ENCODE data around the gene CRNKL1.

Gene CRNKL1

DNA sequence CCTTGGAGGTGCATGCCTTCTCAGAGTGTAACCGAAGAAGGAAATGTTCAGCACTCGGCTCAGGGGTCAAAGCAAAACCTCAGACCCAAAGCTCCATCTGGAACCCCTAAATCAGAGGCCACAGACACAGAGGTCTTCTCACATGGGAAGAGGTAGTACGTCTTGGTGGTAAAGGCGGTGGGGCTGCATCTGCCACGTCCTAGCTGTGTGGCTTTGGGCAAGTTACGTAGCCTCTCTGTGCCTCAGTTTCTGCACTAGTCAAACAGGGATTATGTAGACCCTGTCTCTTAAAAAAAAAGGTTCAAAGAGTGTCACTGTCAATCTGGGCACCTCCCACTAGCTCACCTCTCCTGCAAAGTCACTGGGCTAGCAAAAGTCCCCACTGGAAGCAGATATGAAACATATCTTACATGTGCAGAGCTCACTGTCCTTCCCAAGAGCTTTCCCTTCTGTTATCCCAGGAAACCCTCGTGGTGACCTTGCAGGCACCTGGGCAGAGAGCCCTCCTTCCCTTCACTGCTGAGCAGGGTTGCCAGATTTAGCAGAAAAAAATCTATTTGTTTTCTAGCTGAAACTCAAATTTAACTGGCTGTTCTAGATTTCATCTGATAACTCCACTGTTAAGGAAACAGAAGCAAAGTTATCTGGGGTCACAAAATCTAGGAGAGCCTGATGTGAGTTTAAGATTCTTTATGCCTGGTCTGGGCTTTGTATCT lies 53.1 kb downstream of the CRNKL1 start:
- Histone ChIP-seq H3K9me3 (ENCODE audit: control insufficient read depth in 2 of 2, low read length in 2 of 2) (no peaks in the 10 kb centered on the region), H3K27ac (ENCODE audit: low read depth in 2 of 2, low read length in 2 of 2) (peak overlapping the region in 1 of 2 donors; percentile 24), H3K36me3 (ENCODE audit: control insufficient read depth in 2 of 2, insufficient read depth in 2 of 2, low read length in 2 of 2) (peaks cover 48 to 56% of the 10 kb centered on the region in 2 donors), H3K4me3 (ENCODE audit: low read length in 2 of 2) (no peak overlapping the region), H3K27me3 (ENCODE audit: control insufficient read depth in 2 of 2, insufficient read depth in 2 of 2, low read length in 2 of 2) (no peaks in the 10 kb centered on the region), H3K4me1 (ENCODE audit: control insufficient read depth in 2 of 2, insufficient read depth in 2 of 2, low read length in 2 of 2) (peaks cover 6 to 8% of the 10 kb centered on the region in 2 donors), H3K9ac (ENCODE audit: low read depth in 1 of 2, low read length in 2 of 2) (no peak overlapping the region)

DNA sequence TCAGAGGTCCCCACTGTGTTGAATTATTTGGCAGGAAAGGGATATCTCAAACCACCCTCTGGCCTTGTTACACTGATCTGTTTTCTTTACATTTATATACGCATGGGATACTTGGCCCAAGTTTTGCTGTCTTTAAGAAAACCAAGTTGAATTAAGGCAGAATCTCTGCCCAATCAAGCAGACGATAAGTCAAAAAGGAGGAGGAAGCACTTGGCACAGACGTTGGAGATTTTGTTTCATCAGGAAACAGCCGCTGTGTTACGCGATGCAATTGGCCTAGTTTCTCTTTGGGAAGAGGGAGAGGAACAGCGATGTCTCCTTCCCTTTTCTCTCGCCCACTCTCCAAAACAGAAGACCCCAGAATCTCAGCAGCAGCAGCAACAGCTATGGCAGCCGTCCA lies 55.3 kb downstream of the CRNKL1 start:
- Histone ChIP-seq H3K9ac (ENCODE audit: low read depth in 1 of 2, low read length in 2 of 2) (no peak overlapping the region), H3K36me3 (ENCODE audit: control insufficient read depth in 2 of 2, insufficient read depth in 2 of 2, low read length in 2 of 2) (peaks cover 50 to 60% of the 10 kb centered on the region in 2 donors), H3K4me3 (ENCODE audit: low read length in 2 of 2) (no peak overlapping the region), H3K4me1 (ENCODE audit: control insufficient read depth in 2 of 2, insufficient read depth in 2 of 2, low read length in 2 of 2) (peaks cover 6 to 11% of the 10 kb centered on the region in 2 donors), H3K27me3 (ENCODE audit: control insufficient read depth in 2 of 2, insufficient read depth in 2 of 2, low read length in 2 of 2) (no peaks in the 10 kb centered on the region), H3K27ac (ENCODE audit: low read depth in 2 of 2, low read length in 2 of 2) (peak overlapping the region in 1 of 2 donors; percentile 11), H3K9me3 (ENCODE audit: control insufficient read depth in 2 of 2, low read length in 2 of 2) (no peaks in the 10 kb centered on the region)

DNA sequence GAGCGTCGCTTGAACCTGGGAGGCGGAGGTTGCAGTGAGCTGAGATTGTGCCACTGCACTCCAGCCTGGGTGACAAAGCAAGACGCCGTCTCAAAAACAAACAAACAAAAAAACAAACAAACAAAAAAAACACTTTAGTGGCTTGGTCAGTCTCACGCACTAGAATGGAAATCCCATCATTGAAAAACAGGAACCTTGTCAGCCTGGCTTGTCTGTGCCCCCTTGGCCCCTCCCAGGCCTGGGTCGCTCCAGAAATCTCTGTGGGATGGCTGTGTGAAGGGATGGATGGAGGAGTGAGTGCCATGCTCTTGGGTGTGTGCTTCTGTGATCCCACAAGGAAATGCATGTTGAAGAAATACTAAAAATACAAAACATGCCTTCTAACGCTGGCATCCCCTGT lies 56.0 kb downstream of the CRNKL1 start:
- peaks cover 6 to 11% of the 10 kb centered on the region in 2 donors for H3K4me1 ChIP-seq (ENCODE audit: control insufficient read depth in 2 of 2, insufficient read depth in 2 of 2, low read length in 2 of 2)
- no peaks in the 10 kb centered on the region for H3K27me3 ChIP-seq (ENCODE audit: control insufficient read depth in 2 of 2, insufficient read depth in 2 of 2, low read length in 2 of 2)
- H3K4me3 ChIP-seq (ENCODE audit: low read length in 2 of 2) = no peak overlapping the region
- peak overlapping the region in 1 of 2 donors; percentile 11 for H3K27ac ChIP-seq (ENCODE audit: low read depth in 2 of 2, low read length in 2 of 2)
- no peaks in the 10 kb centered on the region for H3K9me3 ChIP-seq (ENCODE audit: control insufficient read depth in 2 of 2, low read length in 2 of 2)
- no peak overlapping the region for H3K9ac ChIP-seq (ENCODE audit: low read depth in 1 of 2, low read length in 2 of 2)
- peaks cover 50 to 56% of the 10 kb centered on the region in 2 donors for H3K36me3 ChIP-seq (ENCODE audit: control insufficient read depth in 2 of 2, insufficient read depth in 2 of 2, low read length in 2 of 2)

DNA sequence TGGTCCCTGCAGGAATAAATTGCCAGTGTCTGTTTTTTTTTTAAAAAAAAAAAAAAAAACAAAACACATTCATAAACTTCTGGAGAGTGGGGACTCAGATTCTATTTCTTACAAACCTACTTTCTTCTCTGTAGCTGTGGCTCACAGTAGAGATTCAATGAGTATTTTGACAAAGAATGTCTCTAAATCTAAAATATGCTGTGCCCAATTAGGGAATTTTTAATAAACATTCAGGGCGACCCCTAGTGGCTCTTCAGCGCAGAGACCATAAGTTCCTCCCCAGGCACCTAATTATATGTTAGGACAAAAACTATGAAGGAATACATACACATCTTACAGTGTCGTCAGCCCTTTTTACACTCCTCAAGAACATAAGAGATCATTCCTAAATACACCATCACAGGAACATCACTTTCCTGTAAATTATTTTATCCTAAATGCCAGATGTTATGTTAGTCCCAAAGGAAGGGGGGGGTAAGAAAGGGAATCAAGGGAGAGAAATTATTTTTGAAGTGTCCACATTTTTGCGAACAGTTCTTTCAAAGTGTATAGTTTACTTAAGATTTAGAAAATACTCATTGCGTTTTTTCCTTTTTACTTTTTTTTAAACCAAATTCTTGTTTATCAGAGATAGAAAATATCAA lies 56.9 kb downstream of the CRNKL1 start:
- H3K27ac ChIP-seq (ENCODE audit: low read depth in 2 of 2, low read length in 2 of 2) = no peak overlapping the region
- peaks cover 6 to 9% of the 10 kb centered on the region in 2 donors for H3K4me1 ChIP-seq (ENCODE audit: control insufficient read depth in 2 of 2, insufficient read depth in 2 of 2, low read length in 2 of 2)
- no peaks in the 10 kb centered on the region for H3K9me3 ChIP-seq (ENCODE audit: control insufficient read depth in 2 of 2, low read length in 2 of 2)
- H3K9ac ChIP-seq (ENCODE audit: low read depth in 1 of 2, low read length in 2 of 2) = no peak overlapping the region
- H3K27me3 ChIP-seq (ENCODE audit: control insufficient read depth in 2 of 2, insufficient read depth in 2 of 2, low read length in 2 of 2) = no peaks in the 10 kb centered on the region
- H3K36me3 ChIP-seq (ENCODE audit: control insufficient read depth in 2 of 2, insufficient read depth in 2 of 2, low read length in 2 of 2) = peaks cover 46 to 53% of the 10 kb centered on the region in 2 donors
- no peak overlapping the region for H3K4me3 ChIP-seq (ENCODE audit: low read length in 2 of 2)

DNA sequence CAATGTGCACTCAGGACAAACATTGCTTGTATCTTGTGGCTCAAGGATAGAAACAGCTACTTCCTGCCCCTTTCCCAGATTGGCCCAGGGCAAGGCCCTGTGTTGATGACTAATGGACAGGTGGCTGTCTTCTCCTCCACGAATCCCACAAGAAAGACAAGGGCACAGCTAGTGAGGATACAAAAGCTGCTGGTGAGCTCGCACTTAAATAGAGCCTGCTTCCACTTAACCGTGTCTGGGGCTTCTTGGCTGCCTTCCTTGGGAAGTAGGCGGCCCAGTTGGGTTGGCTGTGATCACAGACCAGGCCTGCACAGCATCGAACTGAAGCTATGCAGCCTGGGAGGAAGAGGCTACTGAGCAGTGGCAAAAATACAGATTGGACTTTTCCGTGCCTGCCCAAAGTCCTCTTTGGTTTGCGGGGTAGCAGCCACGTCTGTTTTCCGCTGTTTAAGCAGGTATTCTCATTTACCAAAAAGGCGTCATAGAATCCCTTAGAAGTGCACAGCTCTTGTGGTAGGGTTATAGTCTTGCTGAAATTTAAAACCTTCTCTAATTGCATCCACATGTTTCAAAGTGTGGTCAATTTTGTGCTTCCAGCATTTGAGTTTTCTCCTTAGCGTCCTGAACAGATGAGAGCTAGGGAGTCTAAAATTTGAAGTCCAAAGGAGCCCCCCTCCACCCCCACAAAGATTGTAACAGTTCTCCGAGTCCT lies 58.2 kb downstream of the CRNKL1 start:
- H3K27ac ChIP-seq (ENCODE audit: low read depth in 2 of 2, low read length in 2 of 2) = peak overlapping the region; percentile 5 to 42
- no peaks in the 10 kb centered on the region for H3K27me3 ChIP-seq (ENCODE audit: control insufficient read depth in 2 of 2, insufficient read depth in 2 of 2, low read length in 2 of 2)
- no peaks in the 10 kb centered on the region for H3K9me3 ChIP-seq (ENCODE audit: control insufficient read depth in 2 of 2, low read length in 2 of 2)
- H3K36me3 ChIP-seq (ENCODE audit: control insufficient read depth in 2 of 2, insufficient read depth in 2 of 2, low read length in 2 of 2) = peaks cover 40 to 49% of the 10 kb centered on the region in 2 donors
- H3K9ac ChIP-seq (ENCODE audit: low read depth in 1 of 2, low read length in 2 of 2) = no peak overlapping the region
- H3K4me1 ChIP-seq (ENCODE audit: control insufficient read depth in 2 of 2, insufficient read depth in 2 of 2, low read length in 2 of 2) = peaks cover 6 to 9% of the 10 kb centered on the region in 2 donors
- H3K4me3 ChIP-seq (ENCODE audit: low read length in 2 of 2) = no peak overlapping the region

DNA sequence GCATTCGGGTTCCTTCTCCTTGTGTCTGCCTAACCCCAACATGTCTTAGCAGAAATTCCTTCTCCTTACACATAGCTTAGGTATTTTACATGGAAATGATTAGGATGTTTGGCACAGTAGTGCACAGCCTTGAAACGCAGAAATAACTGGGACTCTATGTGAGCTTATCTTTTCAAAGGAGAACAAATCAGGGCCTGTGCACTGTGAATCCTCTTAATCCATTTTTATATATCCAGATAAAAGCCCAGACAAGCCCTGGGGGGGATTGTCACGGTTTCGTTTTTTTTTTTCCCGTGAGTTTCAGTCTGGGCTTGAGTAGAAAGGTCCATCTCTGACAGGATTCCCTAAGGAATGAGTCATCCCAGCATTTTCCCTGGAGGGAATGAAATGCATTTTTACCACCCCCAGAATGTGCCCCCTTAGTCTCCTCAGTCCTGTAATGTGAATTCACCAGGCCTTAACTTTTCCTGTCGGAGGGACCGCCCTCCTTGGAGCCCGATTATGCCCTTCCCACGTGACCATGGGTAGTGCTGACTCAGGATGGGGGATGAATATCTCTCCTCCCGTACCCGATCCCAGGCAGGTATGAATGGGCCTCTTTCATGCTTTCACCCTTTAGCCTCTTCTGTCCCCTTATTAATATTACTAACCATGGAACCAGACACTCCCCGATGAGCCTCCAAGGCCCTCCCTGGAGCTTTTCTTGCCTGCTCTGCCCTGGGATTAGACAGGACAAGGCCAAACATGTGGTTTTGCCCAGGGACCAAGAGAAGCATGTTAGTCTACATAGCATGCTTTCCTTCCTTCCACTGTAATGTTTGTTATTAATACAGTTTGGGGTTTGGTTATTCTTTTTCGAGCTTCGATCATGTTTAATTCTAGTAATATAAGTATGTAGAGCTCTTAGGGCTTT lies 59.0 kb downstream of the CRNKL1 start:
- peak overlapping the region; percentile 32 to 42 for H3K27ac ChIP-seq (ENCODE audit: low read depth in 2 of 2, low read length in 2 of 2)
- no peaks in the 10 kb centered on the region for H3K9me3 ChIP-seq (ENCODE audit: control insufficient read depth in 2 of 2, low read length in 2 of 2)
- H3K9ac ChIP-seq (ENCODE audit: low read depth in 1 of 2, low read length in 2 of 2) = no peak overlapping the region
- peaks cover 6 to 9% of the 10 kb centered on the region in 2 donors for H3K4me1 ChIP-seq (ENCODE audit: control insufficient read depth in 2 of 2, insufficient read depth in 2 of 2, low read length in 2 of 2)
- H3K4me3 ChIP-seq (ENCODE audit: low read length in 2 of 2) = no peak overlapping the region
- H3K27me3 ChIP-seq (ENCODE audit: control insufficient read depth in 2 of 2, insufficient read depth in 2 of 2, low read length in 2 of 2) = no peaks in the 10 kb centered on the region
- peaks cover 32 to 42% of the 10 kb centered on the region in 2 donors for H3K36me3 ChIP-seq (ENCODE audit: control insufficient read depth in 2 of 2, insufficient read depth in 2 of 2, low read length in 2 of 2)

DNA sequence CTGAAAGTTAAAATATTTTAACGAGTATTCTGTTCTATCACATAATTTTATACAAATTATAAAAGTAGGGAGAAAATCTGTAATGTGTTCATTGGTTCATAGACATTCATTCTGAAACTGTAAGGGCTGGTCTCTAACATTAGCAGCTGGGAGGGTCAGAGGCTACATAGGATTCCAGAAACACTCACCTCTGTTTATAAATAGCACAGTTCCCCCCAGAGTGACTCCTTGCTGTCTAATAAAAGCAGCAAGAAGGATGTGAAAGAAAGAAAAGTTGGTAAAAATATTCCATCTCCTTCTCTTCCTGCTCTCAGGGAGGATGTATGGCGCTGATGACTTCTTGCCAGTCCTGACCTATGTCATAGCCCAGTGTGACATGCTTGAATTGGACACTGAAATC lies 60.4 kb downstream of the CRNKL1 start:
- H3K4me1 ChIP-seq (ENCODE audit: control insufficient read depth in 2 of 2, insufficient read depth in 2 of 2, low read length in 2 of 2) = peaks cover 6 to 9% of the 10 kb centered on the region in 2 donors
- H3K4me3 ChIP-seq (ENCODE audit: low read length in 2 of 2) = no peak overlapping the region

DNA sequence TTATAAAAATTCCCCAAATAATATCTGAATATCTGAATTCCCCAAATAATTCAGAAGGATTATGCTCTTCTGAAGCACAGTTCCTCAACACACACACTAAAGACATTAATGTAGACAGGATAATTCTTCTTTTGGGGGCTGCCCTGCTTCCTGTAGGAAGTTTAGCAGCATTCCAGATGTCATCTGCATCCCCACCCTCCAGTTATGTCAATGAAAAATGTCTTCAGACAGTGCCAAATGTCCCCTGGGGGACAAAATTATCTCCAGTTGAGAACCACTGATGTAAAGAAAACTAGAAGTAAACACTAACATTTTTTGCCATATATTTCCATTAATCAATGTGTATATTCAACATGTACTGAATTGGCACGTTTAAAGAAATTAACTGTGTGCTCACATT lies 61.0 kb downstream of the CRNKL1 start:
- Histone ChIP-seq H3K27ac (ENCODE audit: low read depth in 2 of 2, low read length in 2 of 2) (no peak overlapping the region), H3K27me3 (ENCODE audit: control insufficient read depth in 2 of 2, insufficient read depth in 2 of 2, low read length in 2 of 2) (no peaks in the 10 kb centered on the region), H3K36me3 (ENCODE audit: control insufficient read depth in 2 of 2, insufficient read depth in 2 of 2, low read length in 2 of 2) (peaks cover 21 to 34% of the 10 kb centered on the region in 2 donors), H3K4me3 (ENCODE audit: low read length in 2 of 2) (no peak overlapping the region), H3K9me3 (ENCODE audit: control insufficient read depth in 2 of 2, low read length in 2 of 2) (no peaks in the 10 kb centered on the region), H3K4me1 (ENCODE audit: control insufficient read depth in 2 of 2, insufficient read depth in 2 of 2, low read length in 2 of 2) (peaks cover 6 to 9% of the 10 kb centered on the region in 2 donors), H3K9ac (ENCODE audit: low read depth in 1 of 2, low read length in 2 of 2) (no peak overlapping the region)

More for the DNA sequence above, 60.4 kb downstream of the CRNKL1 start:
- H3K9ac ChIP-seq (ENCODE audit: low read depth in 1 of 2, low read length in 2 of 2) = no peak overlapping the region
- no peak overlapping the region for H3K27ac ChIP-seq (ENCODE audit: low read depth in 2 of 2, low read length in 2 of 2)
- H3K36me3 ChIP-seq (ENCODE audit: control insufficient read depth in 2 of 2, insufficient read depth in 2 of 2, low read length in 2 of 2) = peaks cover 25 to 39% of the 10 kb centered on the region in 2 donors
- no peaks in the 10 kb centered on the region for H3K27me3 ChIP-seq (ENCODE audit: control insufficient read depth in 2 of 2, insufficient read depth in 2 of 2, low read length in 2 of 2)
- H3K9me3 ChIP-seq (ENCODE audit: control insufficient read depth in 2 of 2, low read length in 2 of 2) = no peaks in the 10 kb centered on the region

DNA sequence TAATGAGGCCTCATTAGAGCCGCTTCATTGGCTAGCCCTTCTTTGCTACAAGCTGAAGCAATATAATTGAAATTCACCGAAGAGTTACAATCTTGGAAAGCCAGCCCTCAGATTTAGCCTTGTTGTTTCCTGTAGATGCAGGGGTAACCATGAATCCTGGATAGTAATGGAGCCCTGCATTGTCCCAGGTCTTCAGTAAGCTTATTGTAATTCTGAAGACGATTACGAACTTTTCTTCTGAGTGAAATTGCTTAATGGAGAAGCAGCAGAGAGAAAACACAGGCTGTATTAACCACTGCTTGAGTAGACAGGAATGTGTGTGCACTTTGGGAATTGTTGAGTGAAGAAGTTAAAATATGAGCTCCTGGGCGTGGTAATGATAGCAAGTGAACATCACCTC lies 61.4 kb downstream of the CRNKL1 start:
- Histone ChIP-seq H3K27ac (ENCODE audit: low read depth in 2 of 2, low read length in 2 of 2) (no peak overlapping the region), H3K9me3 (ENCODE audit: control insufficient read depth in 2 of 2, low read length in 2 of 2) (no peaks in the 10 kb centered on the region), H3K4me1 (ENCODE audit: control insufficient read depth in 2 of 2, insufficient read depth in 2 of 2, low read length in 2 of 2) (peaks cover 6 to 9% of the 10 kb centered on the region in 2 donors), H3K27me3 (ENCODE audit: control insufficient read depth in 2 of 2, insufficient read depth in 2 of 2, low read length in 2 of 2) (no peaks in the 10 kb centered on the region), H3K4me3 (ENCODE audit: low read length in 2 of 2) (no peak overlapping the region), H3K36me3 (ENCODE audit: control insufficient read depth in 2 of 2, insufficient read depth in 2 of 2, low read length in 2 of 2) (peaks cover 21 to 31% of the 10 kb centered on the region in 2 donors), H3K9ac (ENCODE audit: low read depth in 1 of 2, low read length in 2 of 2) (no peak overlapping the region)

Measured in mucosa of rectum (tissue), 2 donors.